Ovary (tissue), 3 donors: ENCODE results near the gene FBP1.

Experiments used
- EP300 ChIP-seq: sonication (generic); formaldehyde crosslinking; IDR thresholded peaks from one replicate; pipeline ENCODE4 v1.6.1; 2017; ENCODE audit warnings: antibody characterized with exemption
- POLR2A ChIP-seq: fragments of 450-650 bp; IDR thresholded peaks from one replicate; pipeline ENCODE4 v1.6.1; 2017; ENCODE audit warnings: antibody characterized with exemption, mild to moderate bottlenecking, moderate library complexity
- TF ChIP-seq, protein P1 (sequence below), 3 donors: fragments of 450-650 bp in 2 of 3; fragments of 200-600 bp in 1 of 3; IDR thresholded peaks; one replicate each; pipeline versions ENCODE4 v1.5.1 to v1.8.0; 2016 to 2022; ENCODE audit warnings: antibody characterized with exemption in 3 of 3, mild to moderate bottlenecking in 1 of 3
- donor health status: DM: no; HTN: no; CAD: no.

DNA sequence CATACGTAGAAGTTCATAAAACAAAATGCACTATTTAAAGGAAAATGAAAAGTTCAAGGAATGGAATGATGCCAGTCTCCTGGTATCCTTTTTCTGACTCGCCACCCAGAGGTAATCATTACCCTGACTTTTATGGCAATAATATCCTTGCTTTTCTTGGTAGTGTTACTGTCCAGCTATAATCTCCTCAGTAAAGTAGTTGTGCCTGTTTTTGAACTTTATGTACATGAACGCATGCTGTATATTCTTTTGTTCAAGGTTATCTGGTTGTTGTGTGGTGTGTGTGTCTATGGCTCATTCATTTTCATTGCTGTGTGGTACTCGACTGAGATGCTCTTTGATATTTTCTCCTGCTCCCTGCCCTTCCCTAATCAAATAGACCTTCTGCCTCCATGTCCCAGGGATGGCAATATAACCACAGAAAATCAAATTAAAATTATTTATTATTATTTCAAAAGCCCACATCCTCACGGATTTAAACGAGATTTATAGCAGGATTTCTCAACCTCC, 29.2 kb upstream of the FBP1 start:
- TF ChIP-seq, protein P1, sequence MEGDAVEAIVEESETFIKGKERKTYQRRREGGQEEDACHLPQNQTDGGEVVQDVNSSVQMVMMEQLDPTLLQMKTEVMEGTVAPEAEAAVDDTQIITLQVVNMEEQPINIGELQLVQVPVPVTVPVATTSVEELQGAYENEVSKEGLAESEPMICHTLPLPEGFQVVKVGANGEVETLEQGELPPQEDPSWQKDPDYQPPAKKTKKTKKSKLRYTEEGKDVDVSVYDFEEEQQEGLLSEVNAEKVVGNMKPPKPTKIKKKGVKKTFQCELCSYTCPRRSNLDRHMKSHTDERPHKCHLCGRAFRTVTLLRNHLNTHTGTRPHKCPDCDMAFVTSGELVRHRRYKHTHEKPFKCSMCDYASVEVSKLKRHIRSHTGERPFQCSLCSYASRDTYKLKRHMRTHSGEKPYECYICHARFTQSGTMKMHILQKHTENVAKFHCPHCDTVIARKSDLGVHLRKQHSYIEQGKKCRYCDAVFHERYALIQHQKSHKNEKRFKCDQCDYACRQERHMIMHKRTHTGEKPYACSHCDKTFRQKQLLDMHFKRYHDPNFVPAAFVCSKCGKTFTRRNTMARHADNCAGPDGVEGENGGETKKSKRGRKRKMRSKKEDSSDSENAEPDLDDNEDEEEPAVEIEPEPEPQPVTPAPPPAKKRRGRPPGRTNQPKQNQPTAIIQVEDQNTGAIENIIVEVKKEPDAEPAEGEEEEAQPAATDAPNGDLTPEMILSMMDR (IDR thresholded peaks at IDR 0.05) = no peak
- TF ChIP-seq POLR2A (no peak), EP300 (no peak)
